Measurements from ENCODE around the gene IQSEC3. TPM values are rescaled to one million over a fixed set of nuclear protein-coding genes. Genes with fewer than 3 reads are reported as not detected.

The IQSEC3 gene
- total RNA-seq, 2 experiments from 2014 or later: not detected

- Histone ChIP-seq H3K27ac (ENCODE audit: low read depth, low read length, poor library complexity, severe bottlenecking) (no peak overlapping the region), H2AFZ (ENCODE audit: low read length) (no peak overlapping the region), H3K79me2 (ENCODE audit: insufficient read depth, low read depth, low read length) (no peaks in the 10 kb centered on the region), H4K20me1 (ENCODE audit: insufficient read depth, low read length) (no peaks in the 10 kb centered on the region), H3K4me1 (ENCODE audit: insufficient read depth, low read length, poor library complexity, severe bottlenecking) (no peaks in the 10 kb centered on the region), H3K9me3 (ENCODE audit: low read length) (no peaks in the 10 kb centered on the region), H3K36me3 (ENCODE audit: insufficient read depth, low read length) (no peaks in the 10 kb centered on the region), H3K9me2 (ENCODE audit: insufficient read depth, low read length) (no peaks in the 10 kb centered on the region), H3K4me3 (ENCODE audit: low read depth, low read length, poor library complexity, severe bottlenecking) (no peak overlapping the region), H3K4me2 (ENCODE audit: low read length) (no peak overlapping the region)
- DNase-seq (ENCODE audit: low spot score): no peak
- TF ChIP-seq, protein P1, sequence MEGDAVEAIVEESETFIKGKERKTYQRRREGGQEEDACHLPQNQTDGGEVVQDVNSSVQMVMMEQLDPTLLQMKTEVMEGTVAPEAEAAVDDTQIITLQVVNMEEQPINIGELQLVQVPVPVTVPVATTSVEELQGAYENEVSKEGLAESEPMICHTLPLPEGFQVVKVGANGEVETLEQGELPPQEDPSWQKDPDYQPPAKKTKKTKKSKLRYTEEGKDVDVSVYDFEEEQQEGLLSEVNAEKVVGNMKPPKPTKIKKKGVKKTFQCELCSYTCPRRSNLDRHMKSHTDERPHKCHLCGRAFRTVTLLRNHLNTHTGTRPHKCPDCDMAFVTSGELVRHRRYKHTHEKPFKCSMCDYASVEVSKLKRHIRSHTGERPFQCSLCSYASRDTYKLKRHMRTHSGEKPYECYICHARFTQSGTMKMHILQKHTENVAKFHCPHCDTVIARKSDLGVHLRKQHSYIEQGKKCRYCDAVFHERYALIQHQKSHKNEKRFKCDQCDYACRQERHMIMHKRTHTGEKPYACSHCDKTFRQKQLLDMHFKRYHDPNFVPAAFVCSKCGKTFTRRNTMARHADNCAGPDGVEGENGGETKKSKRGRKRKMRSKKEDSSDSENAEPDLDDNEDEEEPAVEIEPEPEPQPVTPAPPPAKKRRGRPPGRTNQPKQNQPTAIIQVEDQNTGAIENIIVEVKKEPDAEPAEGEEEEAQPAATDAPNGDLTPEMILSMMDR (conservative IDR thresholded peaks at IDR 0.05; ENCODE audit: low read length): no peak
- no peak for TF ChIP-seq EZH2phosphoT487 (IDR thresholded peaks at IDR 0.05; ENCODE audit: borderline replicate concordance, low read depth, low read length)
- POLR2A ChIA-PET: no interaction called here
- CTCF ChIA-PET (ENCODE audit: unreplicated experiment): interaction anchor here (1.0 kb wide), 1 partner anchor 12 kb away, joined by 4 read pairs; no protein-coding TSS in a partner anchor
- intact Hi-C loops (cut with micrococcal nuclease; ENCODE audit: unreplicated experiment): no loop called here
- BruUV-seq (replicated peaks): no TSS peak
Measured at GRCh38 chr12:179131-179884, 112.7 kb downstream of the IQSEC3 start.

- no peaks in the 10 kb centered on the region for H3K79me2 ChIP-seq (ENCODE audit: insufficient read depth, low read depth, low read length)
- no TSS peak for BruUV-seq (replicated peaks)
- no peaks in the 10 kb centered on the region for H3K4me1 ChIP-seq (ENCODE audit: insufficient read depth, low read length, poor library complexity, severe bottlenecking)
- H3K9me3 ChIP-seq (ENCODE audit: low read length): no peaks in the 10 kb centered on the region
- POLR2A ChIA-PET: no interaction called here
- no peaks in the 10 kb centered on the region for H3K9me2 ChIP-seq (ENCODE audit: insufficient read depth, low read length)
- CTCF ChIA-PET (ENCODE audit: unreplicated experiment): no interaction called here
- no peaks in the 10 kb centered on the region for H4K20me1 ChIP-seq (ENCODE audit: insufficient read depth, low read length)
- H3K36me3 ChIP-seq (ENCODE audit: insufficient read depth, low read length): no peaks in the 10 kb centered on the region
- no peak overlapping the region for H2AFZ ChIP-seq (ENCODE audit: low read length)
- intact Hi-C loops (cut with micrococcal nuclease; ENCODE audit: unreplicated experiment): no loop called here
- H3K4me2 ChIP-seq (ENCODE audit: low read length): no peak overlapping the region
- no peak overlapping the region for H3K27ac ChIP-seq (ENCODE audit: low read depth, low read length, poor library complexity, severe bottlenecking)
- TF ChIP-seq, protein P1 (conservative IDR thresholded peaks at IDR 0.05; ENCODE audit: low read length): no peak
- no peak for TF ChIP-seq EZH2phosphoT487 (IDR thresholded peaks at IDR 0.05; ENCODE audit: borderline replicate concordance, low read depth, low read length)
- H3K4me3 ChIP-seq (ENCODE audit: low read depth, low read length, poor library complexity, severe bottlenecking): no peak overlapping the region
- no peak for DNase-seq (ENCODE audit: low spot score)
Measured at GRCh38 chr12:179885-180284, 113.3 kb downstream of the IQSEC3 start.

- H2AFZ ChIP-seq (ENCODE audit: low read length): no peak overlapping the region
- TF ChIP-seq, protein P1 (conservative IDR thresholded peaks at IDR 0.05; ENCODE audit: low read length): no peak
- TF ChIP-seq EZH2phosphoT487 (IDR thresholded peaks at IDR 0.05; ENCODE audit: borderline replicate concordance, low read depth, low read length): no peak
- no TSS peak for BruUV-seq (replicated peaks)
- no peaks in the 10 kb centered on the region for H3K9me2 ChIP-seq (ENCODE audit: insufficient read depth, low read length)
- no peaks in the 10 kb centered on the region for H3K4me1 ChIP-seq (ENCODE audit: insufficient read depth, low read length, poor library complexity, severe bottlenecking)
- H3K4me2 ChIP-seq (ENCODE audit: low read length): no peak overlapping the region
- H3K36me3 ChIP-seq (ENCODE audit: insufficient read depth, low read length): no peaks in the 10 kb centered on the region
- H3K27ac ChIP-seq (ENCODE audit: low read depth, low read length, poor library complexity, severe bottlenecking): no peak overlapping the region
- ChIA-PET CTCF (ENCODE audit: unreplicated experiment) (no interaction called here), POLR2A (no interaction called here)
- H3K9me3 ChIP-seq (ENCODE audit: low read length): no peaks in the 10 kb centered on the region
- no peaks in the 10 kb centered on the region for H4K20me1 ChIP-seq (ENCODE audit: insufficient read depth, low read length)
- H3K4me3 ChIP-seq (ENCODE audit: low read depth, low read length, poor library complexity, severe bottlenecking): no peak overlapping the region
- DNase-seq (ENCODE audit: low spot score): no peak
- H3K79me2 ChIP-seq (ENCODE audit: insufficient read depth, low read depth, low read length): no peaks in the 10 kb centered on the region
- intact Hi-C loops (cut with micrococcal nuclease; ENCODE audit: unreplicated experiment): no loop called here
Measured at GRCh38 chr12:180445-180844, 113.9 kb downstream of the IQSEC3 start.

All from OCI-LY7 (cell line).